GM12891 (cell line): ENCODE data around the gene ITFG1.

Experiments
- DNase-seq: peaks from one replicate; pipeline ENCODE4 v3.0.0; 2011; ENCODE audit warnings: low spot score; ENCODE audit not compliant: insufficient read length
- FAIRE-seq: peaks from 2 replicates; lab custom pipeline; 2011; peaks lifted over from hg19 to GRCh38; lab: Jason Lieb, UNC
- PAX5 ChIP-seq: IDR thresholded peaks from 2 replicates; pipeline ENCODE4 v1.6.1; 2011; ENCODE audit warnings: low read length, moderate library complexity, mild to moderate bottlenecking; ENCODE audit not compliant: insufficient read depth, severe bottlenecking
- POLR2A ChIP-seq: IDR thresholded peaks from 2 replicates; pipeline ENCODE4 v1.6.1; 2011; ENCODE audit warnings: low read depth, low read length, control low read depth
- POLR2AphosphoS5 ChIP-seq: IDR thresholded peaks from 2 replicates; pipeline ENCODE4 v1.6.1; 2011; ENCODE audit warnings: low read depth, low read length, control low read depth
- POU2F2 ChIP-seq: IDR thresholded peaks from 2 replicates; pipeline ENCODE4 v1.6.1; 2011; ENCODE audit warnings: low read depth, mild to moderate bottlenecking, control low read depth, low read length, moderate library complexity
- SPI1 ChIP-seq: IDR thresholded peaks from 2 replicates; pipeline ENCODE4 v1.6.1; 2011; ENCODE audit warnings: low read depth, low read length, control low read depth
- TAF1 ChIP-seq: IDR thresholded peaks from 2 replicates; pipeline ENCODE4 v1.6.1; 2011; ENCODE audit warnings: low read depth, low read length, control low read depth

The ITFG1 gene

GRCh38 chr16:47129755-47130435 lies 331.0 kb downstream of the ITFG1 start:
- FAIRE-seq (peak; percentile 13), DNase-seq (no peak)
- TF ChIP-seq POLR2A (no peak), SPI1 (no peak), PAX5 (no peak), POU2F2 (no peak), POLR2AphosphoS5 (no peak), TAF1 (no peak)

GRCh38 chr16:47127541-47127940 lies 333.3 kb downstream of the ITFG1 start:
- TF ChIP-seq SPI1 (no peak), PAX5 (no peak), POU2F2 (no peak), TAF1 (no peak), POLR2A (no peak), POLR2AphosphoS5 (no peak)
- FAIRE-seq, result no peak
- DNase-seq, result no peak

GRCh38 chr16:47125757-47126156 lies 335.1 kb downstream of the ITFG1 start:
- FAIRE-seq, result no peak
- TF ChIP-seq PAX5, result no peak
- TF ChIP-seq POU2F2, result no peak
- no peak for TF ChIP-seq SPI1
- TF ChIP-seq POLR2A, result no peak
- no peak for TF ChIP-seq TAF1
- no peak for TF ChIP-seq POLR2AphosphoS5
- DNase-seq, result no peak

- no peak for TF ChIP-seq POLR2AphosphoS5
- TF ChIP-seq SPI1, result no peak
- no peak for TF ChIP-seq TAF1
- TF ChIP-seq POU2F2, result no peak
- no peak for TF ChIP-seq POLR2A
- TF ChIP-seq PAX5, result no peak
- no peak for FAIRE-seq
- no peak for DNase-seq
Observed at GRCh38 chr16:47113130-47113529, 347.7 kb downstream of the ITFG1 start.

GRCh38 chr16:47110939-47111338 lies 349.9 kb downstream of the ITFG1 start:
- TF ChIP-seq SPI1, result no peak
- no peak for FAIRE-seq
- DNase-seq, result no peak

- no peak for TF ChIP-seq SPI1
- no peak for TF ChIP-seq POU2F2
- TF ChIP-seq PAX5, result no peak
- TF ChIP-seq POLR2A, result no peak
- no peak for TF ChIP-seq POLR2AphosphoS5
- no peak for TF ChIP-seq TAF1
- DNase-seq (no peak), FAIRE-seq (no peak)
Observed at GRCh38 chr16:47109361-47109760, 351.5 kb downstream of the ITFG1 start.
